ENCODE measurements around the gene MEX3A. TPM values are rescaled to one million over a fixed set of nuclear protein-coding genes. Genes with fewer than 3 reads are reported as not detected.
A peak's percentile ranks its signal among the peaks of the same experiment; 100 is the strongest.
"Not testable (repeated sequence)": the region's sequence is repeated elsewhere in the genome, so short reads cannot be mapped to it uniquely, and the experiment has no call there.

The MEX3A gene
- total RNA-seq, 1 donor from 2014 or later: 114 TPM

DNA sequence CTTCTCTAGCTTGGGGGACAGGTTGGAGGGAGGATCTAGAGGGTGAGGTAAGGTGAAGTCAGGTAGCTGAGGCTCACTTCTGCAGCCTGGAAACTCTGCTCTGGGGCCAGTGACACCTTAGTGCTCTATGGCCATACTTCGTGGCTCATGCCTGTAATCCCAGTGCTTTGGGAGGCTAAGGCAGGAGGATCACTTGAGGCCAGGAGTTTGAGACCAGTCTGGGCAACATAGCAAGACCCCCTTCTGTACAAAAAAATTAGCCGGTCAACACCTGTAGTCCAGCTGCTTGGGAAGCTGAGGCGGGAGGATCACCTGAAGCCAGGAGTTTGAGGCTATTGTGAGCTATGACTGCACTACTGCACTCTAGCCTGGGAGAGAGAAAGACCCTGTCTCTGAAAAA is 38.1 kb upstream of the MEX3A start:
- H3K27ac Mint-ChIP-seq (ENCODE audit: unreplicated experiment): no peak overlapping the region
- TF ChIP-seq, protein P1, sequence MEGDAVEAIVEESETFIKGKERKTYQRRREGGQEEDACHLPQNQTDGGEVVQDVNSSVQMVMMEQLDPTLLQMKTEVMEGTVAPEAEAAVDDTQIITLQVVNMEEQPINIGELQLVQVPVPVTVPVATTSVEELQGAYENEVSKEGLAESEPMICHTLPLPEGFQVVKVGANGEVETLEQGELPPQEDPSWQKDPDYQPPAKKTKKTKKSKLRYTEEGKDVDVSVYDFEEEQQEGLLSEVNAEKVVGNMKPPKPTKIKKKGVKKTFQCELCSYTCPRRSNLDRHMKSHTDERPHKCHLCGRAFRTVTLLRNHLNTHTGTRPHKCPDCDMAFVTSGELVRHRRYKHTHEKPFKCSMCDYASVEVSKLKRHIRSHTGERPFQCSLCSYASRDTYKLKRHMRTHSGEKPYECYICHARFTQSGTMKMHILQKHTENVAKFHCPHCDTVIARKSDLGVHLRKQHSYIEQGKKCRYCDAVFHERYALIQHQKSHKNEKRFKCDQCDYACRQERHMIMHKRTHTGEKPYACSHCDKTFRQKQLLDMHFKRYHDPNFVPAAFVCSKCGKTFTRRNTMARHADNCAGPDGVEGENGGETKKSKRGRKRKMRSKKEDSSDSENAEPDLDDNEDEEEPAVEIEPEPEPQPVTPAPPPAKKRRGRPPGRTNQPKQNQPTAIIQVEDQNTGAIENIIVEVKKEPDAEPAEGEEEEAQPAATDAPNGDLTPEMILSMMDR (IDR thresholded peaks at IDR 0.05; ENCODE audit: partially characterized antibody, unreplicated experiment): no peak

DNA sequence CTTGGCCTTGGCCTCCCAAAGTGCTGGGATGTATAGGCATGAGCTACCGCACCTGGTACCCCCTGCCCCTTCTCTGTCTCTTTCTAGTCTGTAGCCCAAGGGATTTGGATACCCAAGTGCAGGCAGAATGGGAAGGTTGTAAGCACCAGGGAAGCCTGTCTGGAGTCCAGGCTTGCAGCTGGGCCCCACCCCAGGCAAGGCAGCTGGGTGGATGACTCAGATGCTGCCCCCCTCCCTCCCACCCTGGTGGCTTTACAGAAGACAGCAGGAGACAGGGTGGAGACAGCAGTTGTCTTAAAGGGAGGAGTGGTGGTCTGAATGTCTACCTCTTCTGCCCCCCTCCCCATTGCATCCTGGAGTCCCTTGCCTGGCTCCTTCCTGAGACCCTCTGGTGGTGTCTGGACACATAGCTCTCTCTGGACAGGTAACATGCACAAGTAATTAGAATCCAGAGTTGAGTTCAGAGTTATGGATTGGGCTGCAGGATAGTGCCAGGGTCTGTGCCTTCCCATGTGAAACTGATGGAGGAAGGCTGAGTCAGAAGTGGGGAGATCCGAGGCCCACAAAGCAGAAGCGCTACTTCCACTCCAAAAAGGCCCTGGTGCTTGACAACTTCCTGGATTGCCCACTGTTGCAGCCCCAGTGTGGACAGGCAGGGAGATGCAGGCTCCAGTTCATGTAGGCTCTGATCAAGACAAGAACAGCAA is 37.4 kb upstream of the MEX3A start:
- H3K27me3 Mint-ChIP-seq (ENCODE audit: unreplicated experiment): peaks cover 5% of the 10 kb centered on the region
- H3K4me3 Mint-ChIP-seq (ENCODE audit: unreplicated experiment): no peak overlapping the region
- peaks cover 31% of the 10 kb centered on the region for H3K4me1 Mint-ChIP-seq (ENCODE audit: low read depth, unreplicated experiment)
- peak overlapping the region; percentile 55 for H3K27ac Mint-ChIP-seq (ENCODE audit: unreplicated experiment)
- peaks cover 2% of the 10 kb centered on the region for H3K9me3 Mint-ChIP-seq (ENCODE audit: unreplicated experiment)
- TF ChIP-seq, protein P1 (IDR thresholded peaks at IDR 0.05; ENCODE audit: partially characterized antibody, unreplicated experiment): no peak
- H3K36me3 Mint-ChIP-seq (ENCODE audit: unreplicated experiment): no peaks in the 10 kb centered on the region
- no peak for DNase-seq

More for the DNA sequence above, 38.1 kb upstream of the MEX3A start:
- H3K36me3 Mint-ChIP-seq (ENCODE audit: unreplicated experiment): no peaks in the 10 kb centered on the region
- peaks cover 9% of the 10 kb centered on the region for H3K27me3 Mint-ChIP-seq (ENCODE audit: unreplicated experiment)
- peaks cover 30% of the 10 kb centered on the region for H3K4me1 Mint-ChIP-seq (ENCODE audit: low read depth, unreplicated experiment)
- H3K9me3 Mint-ChIP-seq (ENCODE audit: unreplicated experiment): peaks cover 2% of the 10 kb centered on the region
- H3K4me3 Mint-ChIP-seq (ENCODE audit: unreplicated experiment): no peak overlapping the region
- DNase-seq: no peak

GRCh38 chr1:156118177-156118868 is 36.1 kb upstream of the MEX3A start:
- H3K9me3 Mint-ChIP-seq (ENCODE audit: unreplicated experiment): peaks cover 3% of the 10 kb centered on the region
- peaks cover 9% of the 10 kb centered on the region for H3K27me3 Mint-ChIP-seq (ENCODE audit: unreplicated experiment)
- H3K4me1 Mint-ChIP-seq (ENCODE audit: low read depth, unreplicated experiment): peaks cover 31% of the 10 kb centered on the region
- H3K27ac Mint-ChIP-seq (ENCODE audit: unreplicated experiment): no peak overlapping the region
- peak overlapping the region; percentile 10 for H3K4me3 Mint-ChIP-seq (ENCODE audit: unreplicated experiment)
- TF ChIP-seq, protein P1 (IDR thresholded peaks at IDR 0.05; ENCODE audit: partially characterized antibody, unreplicated experiment): no peak
- no peaks in the 10 kb centered on the region for H3K36me3 Mint-ChIP-seq (ENCODE audit: unreplicated experiment)
- no peak for DNase-seq

GRCh38 chr1:156117414-156118176 is 35.3 kb upstream of the MEX3A start:
- Mint-ChIP-seq H3K4me1 (ENCODE audit: low read depth, unreplicated experiment) (peaks cover 25% of the 10 kb centered on the region), H3K9me3 (ENCODE audit: unreplicated experiment) (peaks cover 3% of the 10 kb centered on the region), H3K27me3 (ENCODE audit: unreplicated experiment) (peaks cover 9% of the 10 kb centered on the region), H3K27ac (ENCODE audit: unreplicated experiment) (no peak overlapping the region), H3K36me3 (ENCODE audit: unreplicated experiment) (no peaks in the 10 kb centered on the region), H3K4me3 (ENCODE audit: unreplicated experiment) (no peak overlapping the region)
- TF ChIP-seq, protein P1 (IDR thresholded peaks at IDR 0.05; ENCODE audit: partially characterized antibody, unreplicated experiment): no peak
- DNase-seq: no peak

DNA sequence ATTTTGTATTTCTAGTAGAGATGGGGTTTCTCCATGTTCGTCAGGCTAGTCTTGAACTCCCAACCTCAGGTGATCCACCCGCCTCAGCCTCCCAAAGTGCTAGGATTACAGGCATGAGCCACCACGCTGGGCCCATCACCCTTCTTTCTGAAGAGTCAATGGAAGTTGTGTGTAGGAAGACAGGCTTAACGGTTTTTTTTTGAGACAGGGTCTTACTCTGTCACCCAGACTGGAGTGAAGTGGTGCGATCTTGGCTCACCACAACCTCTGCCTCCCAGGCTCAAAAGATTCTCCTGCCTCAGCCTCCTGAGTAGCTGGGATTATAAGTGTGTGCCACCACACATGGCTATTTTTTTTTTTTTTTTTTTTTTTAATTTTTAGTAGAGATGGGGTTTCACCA is 34.5 kb upstream of the MEX3A start:
- H3K27me3 Mint-ChIP-seq (ENCODE audit: unreplicated experiment); H3K36me3 Mint-ChIP-seq (ENCODE audit: unreplicated experiment); H3K27ac Mint-ChIP-seq (ENCODE audit: unreplicated experiment); DNase-seq; H3K4me3 Mint-ChIP-seq (ENCODE audit: unreplicated experiment); H3K9me3 Mint-ChIP-seq (ENCODE audit: unreplicated experiment): not testable (repeated sequence)
- H3K4me1 Mint-ChIP-seq (ENCODE audit: low read depth, unreplicated experiment): peaks cover 22% of the 10 kb centered on the region

Data from glutamatergic neuron (in vitro differentiated cells).